ENCODE results near the gene STARD8.

STARD8 gene

DNA sequence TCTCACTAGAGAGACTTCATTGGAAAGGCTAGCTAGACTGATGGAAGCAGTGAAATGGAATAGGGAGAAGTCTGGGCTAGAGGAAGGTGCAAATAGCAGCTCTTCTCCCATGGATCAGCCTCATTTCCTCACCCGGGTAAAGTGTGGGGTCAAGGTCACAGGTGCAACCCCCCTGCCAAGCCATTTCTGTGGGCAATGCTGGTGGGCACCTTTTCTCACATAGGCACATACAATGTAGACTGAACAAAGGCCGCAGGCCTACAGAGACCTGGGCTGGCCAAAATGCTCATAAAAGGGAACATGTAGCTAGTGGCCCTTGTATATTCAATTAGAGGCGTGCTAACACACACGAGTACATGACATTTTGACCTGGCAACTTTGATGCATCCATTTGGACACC, 109.9 kb downstream of the STARD8 start:
- DNase-seq: no peak

- no peak for DNase-seq
Observed at GRCh38 chrX:68757731-68758130, 110.3 kb downstream of the STARD8 start.

- no peak for DNase-seq
Observed at GRCh38 chrX:68758671-68759070, 111.2 kb downstream of the STARD8 start.

- DNase-seq: no peak
Observed at GRCh38 chrX:68761086-68761485, 113.6 kb downstream of the STARD8 start.

GRCh38 chrX:68762766-68763165, 115.3 kb downstream of the STARD8 start:
- DNase-seq: no peak

- DNase-seq: no peak
Observed at GRCh38 chrX:68763481-68763880, 116.0 kb downstream of the STARD8 start.
